HepG2 (cell line): ENCODE data around the gene MIA. TPM values are rescaled to one million over a fixed set of nuclear protein-coding genes. Genes with fewer than 3 reads are reported as not detected.

Experiments
- CREB3 ChIP-seq: sonication (generic); formaldehyde crosslinking; IDR thresholded peaks from 2 replicates; pipeline ENCODE4 v1.5.0; 2020; ENCODE audit warnings: missing genetic modification reagents
- E2F5 ChIP-seq: sonication (generic); formaldehyde crosslinking; conservative IDR thresholded peaks from 2 replicates; pipeline ENCODE4 v1.4.0; 2020; ENCODE audit warnings: missing genetic modification reagents
- GMEB2 ChIP-seq: IDR thresholded peaks from 2 replicates; pipeline ENCODE4 v1.6.1; 2016; ENCODE audit warnings: missing biosample characterization, missing genetic modification reagents, low read depth
- HDAC2 ChIP-seq: sonication (generic); formaldehyde crosslinking; IDR thresholded peaks from 2 replicates; pipeline ENCODE4 v1.4.0; 2020; ENCODE audit warnings: missing genetic modification reagents
- IRF2 ChIP-seq: IDR thresholded peaks from 2 replicates; pipeline ENCODE4 v1.6.1; 2018; ENCODE audit warnings: missing genetic modification reagents, missing compliant biosample characterization
- MBNL3 ChIP-seq: fragments of 250-450 bp; sonication (Bioruptor Pico); conservative IDR thresholded peaks from 2 replicates; pipeline ENCODE4 v1.8.0; 2022; ENCODE audit warnings: mild to moderate bottlenecking, inconsistent platforms
- MEF2D ChIP-seq: sonication (generic); formaldehyde crosslinking; IDR thresholded peaks from 2 replicates; pipeline ENCODE4 v1.5.1; 2020; ENCODE audit warnings: mild to moderate bottlenecking, missing genetic modification reagents
- MIER3 ChIP-seq: IDR thresholded peaks from 2 replicates; pipeline ENCODE4 v1.6.1; 2016; ENCODE audit warnings: missing compliant biosample characterization, borderline replicate concordance
- NFKBIZ ChIP-seq: IDR thresholded peaks from 2 replicates; pipeline ENCODE4 v1.6.1; 2018; ENCODE audit warnings: missing genetic modification reagents, missing compliant biosample characterization
- NR2F1 ChIP-seq, 2 experiments: fragments of 450-650 bp in 1 of 2; formaldehyde crosslinking in 1 of 2; IDR thresholded peaks; 2 replicates each; pipeline versions ENCODE4 v1.5.0 to v1.6.1; 2016 to 2020; ENCODE audit warnings: mild to moderate bottlenecking in 1 of 2, missing compliant biosample characterization in 1 of 2, missing genetic modification reagents in 1 of 2, moderate library complexity in 1 of 2
- POLR2G ChIP-seq: fragments of 200-400 bp; formaldehyde crosslinking; IDR thresholded peaks from 2 replicates; pipeline ENCODE4 v1.6.1; 2018; ENCODE audit warnings: mild to moderate bottlenecking, low read depth, low read length, moderate library complexity
- PREB ChIP-seq: sonication (generic); formaldehyde crosslinking; IDR thresholded peaks from 2 replicates; pipeline ENCODE4 v1.4.0; 2020; ENCODE audit warnings: missing genetic modification reagents
- RELA ChIP-seq: sonication (generic); formaldehyde crosslinking; IDR thresholded peaks from 2 replicates; pipeline ENCODE4 v1.4.0; 2020; ENCODE audit warnings: missing genetic modification reagents
- RFXANK ChIP-seq: IDR thresholded peaks from 2 replicates; pipeline ENCODE4 v1.6.1; 2016
- RXRA ChIP-seq: sonication (generic); formaldehyde crosslinking; IDR thresholded peaks from 2 replicates; pipeline ENCODE4 v1.5.1; 2020; ENCODE audit warnings: missing genetic modification reagents
- STAG1 ChIP-seq: sonication (generic); formaldehyde crosslinking; IDR thresholded peaks from 2 replicates; pipeline ENCODE4 v1.4.0; 2020; ENCODE audit warnings: missing genetic modification reagents
- TCF12 ChIP-seq, 2 experiments: fragments of 450-650 bp in 1 of 2; sonication (generic) in 1 of 2; formaldehyde crosslinking in 1 of 2; IDR thresholded peaks; 2 replicates each; pipeline versions ENCODE4 v1.6.1 to v1.8.0; 2017 to 2022; ENCODE audit warnings: antibody characterized with exemption in 1 of 2, mild to moderate bottlenecking in 1 of 2, missing genetic modification reagents in 1 of 2, moderate library complexity in 1 of 2
- TRIM24 ChIP-seq: sonication (generic); formaldehyde crosslinking; IDR thresholded peaks from 2 replicates; pipeline ENCODE4 v1.8.0; 2022; ENCODE audit warnings: mild to moderate bottlenecking, missing genetic modification reagents
- ZBTB7A ChIP-seq: sonication (generic); formaldehyde crosslinking; IDR thresholded peaks from 2 replicates; pipeline ENCODE4 v1.8.0; 2022; ENCODE audit warnings: mild to moderate bottlenecking, missing genetic modification reagents
- ZC3H13 ChIP-seq: sonication (generic); formaldehyde crosslinking; IDR thresholded peaks from 2 replicates; pipeline ENCODE4 v1.8.1; 2023; ENCODE audit warnings: mild to moderate bottlenecking, missing genetic modification reagents, moderate library complexity
- ZFY ChIP-seq: sonication (generic); formaldehyde crosslinking; IDR thresholded peaks from 2 replicates; pipeline ENCODE4 v1.4.0; 2020; ENCODE audit warnings: missing genetic modification reagents
- ZNF225 ChIP-seq: sonication (generic); formaldehyde crosslinking; IDR thresholded peaks from 2 replicates; pipeline ENCODE4 v1.4.0; 2020; ENCODE audit warnings: mild to moderate bottlenecking, missing genetic modification reagents
- ZNF510 ChIP-seq: sonication (generic); formaldehyde crosslinking; IDR thresholded peaks from 2 replicates; pipeline ENCODE4 v1.4.0; 2020; ENCODE audit warnings: low read depth, mild to moderate bottlenecking, missing genetic modification reagents
- ZNF530 ChIP-seq: sonication (generic); formaldehyde crosslinking; IDR thresholded peaks from 2 replicates; pipeline ENCODE4 v1.5.0; 2020; ENCODE audit warnings: low read depth, mild to moderate bottlenecking, missing genetic modification reagents
- ZNF777 ChIP-seq: sonication (generic); formaldehyde crosslinking; IDR thresholded peaks from 2 replicates; pipeline ENCODE4 v1.4.0; 2020; ENCODE audit warnings: missing genetic modification reagents
- polyA plus RNA-seq, 8 experiments: library from polyadenylated mRNA; depleted of rRNA in 3 of 8; stranded (reverse) in 7 of 8; unstranded in 1 of 8; fragments of >200 nt; fragmentation: Illumina TruSeq in 4 of 8; extraction: Trizol in 4 of 8; gene quantifications; 2 replicates each; pipeline versions ENCODE4 v1.2.1 to v1.2.3, GENCODE V29; 2011 to 2016; ENCODE audit warnings: low read depth in 4 of 8, missing spikeins in 1 of 8, mixed read lengths in 1 of 8; ENCODE audit not compliant: insufficient read depth in 1 of 8
- total RNA-seq, 5 experiments: library from RNA; depleted of rRNA; stranded (reverse); fragments of >200 nt; fragmentation: Illumina TruSeq; extraction: Trizol; gene quantifications; 2 replicates each; pipeline ENCODE4 v1.2.3, GENCODE V29; 2016; ENCODE audit warnings: low read depth in 1 of 5

Gene MIA
- total and polyA plus RNA-seq, 2 of the 13 experiments (the other 11 are each of a cell fraction or from before 2014, with no cell fraction given): 0.61 TPM; not detected in 1

GRCh38 chr19:40750058-40750873, 25.1 kb upstream of the MIA start, which contains the start of gene ACTMAP (continued):
- TF ChIP-seq MBNL3 (CRISPR knock-in tag): no peak
- peak; percentile 98 for TF ChIP-seq RFXANK (CRISPR knock-in tag)
- TF ChIP-seq MEF2D (CRISPR knock-in tag): peak; percentile 58; the same call in 1 of the 2 replicates
- no peak for TF ChIP-seq PREB (CRISPR knock-in tag)
- peak; percentile 57; the same call in 1 of the 2 replicates for TF ChIP-seq ZNF510 (CRISPR knock-in tag)
- TF ChIP-seq MIER3 (CRISPR knock-in tag): peak; percentile 16; the same call in 1 of the 2 replicates
- TF ChIP-seq STAG1 (CRISPR knock-in tag): no peak
- peak; percentile 49; the same call in 1 of the 2 replicates for TF ChIP-seq RXRA (CRISPR knock-in tag)
- peak; percentile 41; the same call in 1 of the 2 replicates for TF ChIP-seq HDAC2 (CRISPR knock-in tag)
- no peak for TF ChIP-seq ZNF777 (CRISPR knock-in tag)
- peak; percentile 52; the same call in 1 of the 2 replicates for TF ChIP-seq GMEB2 (CRISPR knock-in tag)
- no peak for TF ChIP-seq TRIM24 (CRISPR knock-in tag)
- TF ChIP-seq CREB3 (CRISPR knock-in tag): no peak
- TF ChIP-seq ZNF225 (CRISPR knock-in tag): no peak
- no peak for TF ChIP-seq RELA
- 0 out of 2 replicates have a peak, but pooled peaks have one; percentile 48 for TF ChIP-seq ZC3H13 (CRISPR knock-in tag)
- no peak for TF ChIP-seq NFKBIZ (CRISPR knock-in tag)
- peak; percentile 70 for TF ChIP-seq POLR2G
- TF ChIP-seq TCF12 (IDR thresholded peaks at IDR 0.05): no peak
- TF ChIP-seq TCF12 (CRISPR knock-in tag; IDR thresholded peaks at IDR 0.05): 0 out of 2 replicates have a peak, but pooled peaks have one; percentile 41
- TF ChIP-seq ZNF530 (CRISPR knock-in tag): no peak
- TF ChIP-seq NR2F1 (CRISPR knock-in tag; IDR thresholded peaks at IDR 0.05): peak; percentile 88 to 99
- peak; percentile 84 for TF ChIP-seq E2F5
- TF ChIP-seq IRF2: peak; percentile 50; the same call in 1 of the 2 replicates
- TF ChIP-seq ZFY: 0 out of 2 replicates have a peak, but pooled peaks have one; percentile 37
- no peak for TF ChIP-seq ZBTB7A (CRISPR knock-in tag)
